Measurements from ENCODE around the gene ASXL2.
"Not testable (repeated sequence)": the region's sequence is repeated elsewhere in the genome, so short reads cannot be mapped to it uniquely, and the experiment has no call there.

ASXL2 gene

GRCh38 chr2:25878361-25879132 is at the start of gene ASXL2:
ASXL2 (minus strand) TSS chr2:25878487; CDS start chr2:25878222, 265 bp downstream.
- peak; percentile 91 for DNase-seq

- no peak for DNase-seq
Measured at GRCh38 chr2:25926984-25927756, 48.9 kb upstream of the ASXL2 start.

- DNase-seq = no peak
Measured at GRCh38 chr2:25922501-25922900, 44.2 kb upstream of the ASXL2 start.

GRCh38 chr2:25920786-25921415 is 42.6 kb upstream of the ASXL2 start:
- DNase-seq = no peak

- DNase-seq = no peak
Measured at GRCh38 chr2:25920336-25920735, 42.0 kb upstream of the ASXL2 start.

- DNase-seq = no peak
Measured at GRCh38 chr2:25917832-25918231, 39.5 kb upstream of the ASXL2 start.

GRCh38 chr2:25917411-25917810 is 39.1 kb upstream of the ASXL2 start:
- DNase-seq = not testable (repeated sequence)

GRCh38 chr2:25915944-25916772 is 37.9 kb upstream of the ASXL2 start:
- not testable (repeated sequence) for DNase-seq

- DNase-seq = not testable (repeated sequence)
Measured at GRCh38 chr2:25915411-25915810, 37.1 kb upstream of the ASXL2 start.

- not testable (repeated sequence) for DNase-seq
Measured at GRCh38 chr2:25913696-25913973, 35.3 kb upstream of the ASXL2 start.

GRCh38 chr2:25912851-25913695 is 34.8 kb upstream of the ASXL2 start:
- no peak for DNase-seq

GRCh38 chr2:25909574-25909973 is 31.3 kb upstream of the ASXL2 start:
- not testable (repeated sequence) for DNase-seq

GRCh38 chr2:25905126-25905525 is 26.8 kb upstream of the ASXL2 start:
- no peak for DNase-seq

GRCh38 chr2:25903216-25903776 is 25.0 kb upstream of the ASXL2 start:
- no peak for DNase-seq

GRCh38 chr2:25899404-25899970 is 21.2 kb upstream of the ASXL2 start:
- no peak for DNase-seq

GRCh38 chr2:25897506-25897905 is 19.2 kb upstream of the ASXL2 start:
- DNase-seq = no peak

GRCh38 chr2:25896308-25896707 is 18.0 kb upstream of the ASXL2 start:
- DNase-seq = not testable (repeated sequence)

GRCh38 chr2:25895610-25896009 is 17.3 kb upstream of the ASXL2 start:
- DNase-seq = no peak

- DNase-seq = no peak
Measured at GRCh38 chr2:25895018-25895417, 16.7 kb upstream of the ASXL2 start.

- DNase-seq = no peak
Measured at GRCh38 chr2:25894135-25894830, 16.0 kb upstream of the ASXL2 start.

- DNase-seq = no peak
Measured at GRCh38 chr2:25891672-25892071, 13.4 kb upstream of the ASXL2 start.

Measured in NCI-H1092 (cell line).